Adipose tissue (tissue), 3 donors: ENCODE measurements around the gene GNG14. TPM values are rescaled to one million over a fixed set of nuclear protein-coding genes. Genes with fewer than 3 reads are reported as not detected.
"Not testable (repeated sequence)": the region's sequence is repeated elsewhere in the genome, so short reads cannot be mapped to it uniquely, and the experiment has no call there.

Experiments used
- H3K27ac ChIP-seq: one replicate; pipeline ENCODE4 v1.5.1; 2013; ENCODE audit warnings: low read depth, low read length
- WGBS, 3 donors: extraction: QIAGEN DNeasy Blood & Tissue Kit; methylation state at CpG; one replicate each; pipeline ENCODE4 v1.1.7; 2013; 5-methylcytosine and 5-hydroxymethylcytosine counted together
- polyA plus RNA-seq, 3 donors: library from polyadenylated mRNA; stranded (reverse); fragments of 200-250 nt; gene quantifications; one replicate each; pipeline ENCODE4 v1.2.3, GENCODE V29; 2013
- donor health status: healthy with polysubstance abuse.
- donor health status: Bipolar disorder and iron deficiency.
- donor health status: healthy.

GNG14 gene
- polyA plus RNA-seq, 3 donors = not detected

DNA sequence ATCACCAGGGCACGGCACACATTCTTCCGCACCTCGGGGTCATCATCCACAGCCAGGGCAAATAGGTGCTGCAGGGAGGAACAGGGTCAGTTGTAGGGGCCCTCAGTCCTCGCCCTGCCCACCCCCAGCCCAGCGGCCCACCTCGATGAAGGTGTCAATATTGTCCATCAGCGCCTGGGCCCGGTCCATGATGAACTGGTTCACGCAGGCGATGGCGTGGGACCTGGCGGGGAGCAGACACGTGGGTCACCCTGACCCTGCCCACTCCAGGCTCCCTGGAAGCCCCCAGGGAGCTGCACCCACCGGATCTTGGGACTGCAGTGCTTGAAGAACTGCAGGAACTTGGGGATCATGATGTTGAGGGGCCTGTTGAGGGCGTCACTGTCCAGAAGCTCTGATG lies 27.3 kb downstream of the GNG14 start:
- WGBS, 3 donors = 93 to 94% (median 93%) methylated on average over 15 of the region's 15 CpGs
- no peak overlapping the region for H3K27ac ChIP-seq

DNA sequence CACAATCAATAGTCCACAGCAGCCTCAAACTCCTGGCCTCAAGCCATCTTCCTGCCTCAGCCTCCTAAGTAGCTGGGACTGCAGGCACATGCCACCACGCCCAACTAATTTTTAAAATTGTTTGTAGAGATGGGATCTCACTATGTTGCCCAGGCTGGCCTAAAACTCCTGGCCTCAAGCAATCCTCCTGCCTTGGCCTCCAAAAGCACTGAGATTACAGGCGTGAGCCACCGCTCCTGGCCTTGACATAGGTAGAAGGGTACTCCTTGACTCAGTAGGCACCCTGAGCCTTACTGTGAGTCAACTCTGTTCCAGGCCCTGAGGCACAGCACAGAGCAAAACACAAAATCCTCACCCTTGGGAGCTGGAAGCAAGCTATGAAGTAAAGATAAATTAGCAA lies 28.1 kb downstream of the GNG14 start:
- 88 to 95% (median 94%) methylated on average over 3 of the region's 3 CpGs for WGBS, 3 donors
- H3K27ac ChIP-seq = no peak overlapping the region

DNA sequence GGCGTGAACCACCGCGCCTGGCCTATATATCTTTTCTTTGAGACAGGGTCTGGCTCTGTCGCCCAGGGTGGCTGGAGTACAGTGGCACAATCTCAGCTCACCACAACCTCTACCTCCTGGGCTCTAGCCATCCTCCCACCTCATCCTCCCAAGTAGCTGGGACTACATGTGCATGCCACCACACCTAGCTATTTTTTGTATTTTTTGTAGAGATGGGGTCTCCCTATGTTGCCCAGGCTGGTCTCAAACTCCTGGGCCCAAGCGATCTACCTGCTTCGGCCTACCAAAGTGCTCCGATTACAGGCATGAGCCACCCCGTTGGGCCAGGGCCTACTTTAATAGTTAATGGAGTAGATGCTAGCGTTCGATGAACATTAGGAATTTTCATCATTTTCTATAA lies 32.5 kb downstream of the GNG14 start:
- 76 to 87% (median 80%) methylated on average over 10 of the region's 10 CpGs for WGBS, 3 donors
- H3K27ac ChIP-seq = no peak overlapping the region

DNA sequence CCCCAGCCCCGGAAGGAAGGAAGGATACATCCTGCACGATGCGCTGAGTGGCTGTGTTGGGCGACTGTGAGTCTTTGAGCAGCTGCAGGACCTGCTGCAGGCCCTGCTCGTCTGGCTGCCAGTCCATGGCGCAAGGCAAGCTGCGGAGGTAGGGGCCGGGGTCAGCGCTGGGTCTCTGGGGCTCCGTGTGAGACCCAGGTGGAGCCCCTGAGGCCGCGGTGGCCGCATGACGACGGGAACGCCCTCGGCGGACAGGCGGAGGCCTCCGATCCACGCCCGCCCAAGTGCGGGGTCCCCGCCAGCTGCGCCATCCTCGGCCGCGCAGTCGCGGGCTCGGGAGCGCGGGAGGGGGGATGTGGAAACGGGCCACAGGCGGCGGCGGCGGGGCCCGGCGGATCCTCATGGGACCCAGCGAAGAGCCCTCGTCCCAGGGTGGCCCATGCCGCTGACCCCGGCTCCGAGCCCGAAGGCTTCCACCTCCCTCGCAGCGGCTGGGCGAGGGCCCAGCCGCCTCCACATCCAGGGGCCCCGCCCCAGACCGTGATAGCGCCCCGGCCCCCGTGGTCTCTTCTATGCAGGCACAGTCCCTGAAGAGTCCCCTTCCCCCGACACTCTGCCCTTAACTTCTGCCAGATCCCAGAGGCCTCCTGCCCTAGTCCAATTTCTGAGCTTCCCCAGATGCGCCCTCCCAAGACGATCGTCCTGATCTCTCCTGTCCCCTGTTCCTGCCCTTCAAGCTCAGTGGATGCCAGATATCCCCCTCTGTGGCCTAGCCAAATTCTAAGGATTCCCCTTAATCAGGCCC lies 33.3 kb downstream of the GNG14 start:
- H3K27ac ChIP-seq = no peak overlapping the region
- 7 to 10% (median 8%) methylated on average over 51 to 59 of the region's 59 CpGs for WGBS, 3 donors

DNA sequence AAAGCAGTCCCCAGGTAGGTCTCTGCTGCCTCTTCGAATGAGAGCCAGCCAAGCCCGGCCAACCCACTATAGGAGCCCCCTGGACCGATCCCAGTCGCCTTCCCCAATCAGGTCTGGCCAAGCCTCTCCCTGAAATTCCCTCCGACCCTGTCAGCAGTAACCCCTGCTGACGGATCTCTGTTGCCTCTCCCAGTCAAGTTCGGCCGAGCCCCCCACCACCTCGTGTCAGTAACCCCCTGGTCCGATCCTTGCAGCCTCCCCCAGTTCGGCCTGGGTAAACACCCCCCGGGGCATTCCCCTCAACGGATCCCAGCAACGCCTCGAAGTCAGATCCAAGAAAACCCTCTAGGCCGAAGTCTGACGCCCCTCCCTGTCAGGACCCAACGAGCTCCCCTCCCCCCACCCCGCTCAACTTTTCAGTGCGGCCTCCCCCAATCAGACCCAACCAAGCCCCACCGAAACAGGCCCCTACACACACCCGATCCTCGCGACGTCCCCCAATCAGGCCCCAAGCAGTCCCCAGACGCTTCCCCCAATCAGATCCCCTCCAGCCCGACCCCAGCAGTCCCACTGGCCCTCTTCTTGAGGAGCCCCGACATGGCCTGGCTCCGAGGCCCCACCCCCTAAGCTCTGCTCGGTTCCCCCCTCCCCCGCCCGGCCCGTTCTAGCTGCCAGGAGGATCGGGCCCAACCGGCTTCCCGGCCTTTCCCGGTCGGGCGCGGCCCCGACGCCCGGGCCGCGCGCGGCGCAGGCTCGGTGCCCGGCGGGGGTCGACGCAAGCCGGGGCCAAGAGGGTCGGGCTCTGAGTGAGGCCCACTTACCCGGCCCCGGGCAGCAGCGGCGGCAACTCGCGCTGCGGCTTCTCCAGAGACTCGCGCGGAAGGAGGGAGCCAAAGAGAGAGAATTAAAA lies 34.1 kb downstream of the GNG14 start:
- 0 to 1% (median 1%) methylated on average over 56 to 65 of the region's 65 CpGs for WGBS, 3 donors
- H3K27ac ChIP-seq = no peak overlapping the region

DNA sequence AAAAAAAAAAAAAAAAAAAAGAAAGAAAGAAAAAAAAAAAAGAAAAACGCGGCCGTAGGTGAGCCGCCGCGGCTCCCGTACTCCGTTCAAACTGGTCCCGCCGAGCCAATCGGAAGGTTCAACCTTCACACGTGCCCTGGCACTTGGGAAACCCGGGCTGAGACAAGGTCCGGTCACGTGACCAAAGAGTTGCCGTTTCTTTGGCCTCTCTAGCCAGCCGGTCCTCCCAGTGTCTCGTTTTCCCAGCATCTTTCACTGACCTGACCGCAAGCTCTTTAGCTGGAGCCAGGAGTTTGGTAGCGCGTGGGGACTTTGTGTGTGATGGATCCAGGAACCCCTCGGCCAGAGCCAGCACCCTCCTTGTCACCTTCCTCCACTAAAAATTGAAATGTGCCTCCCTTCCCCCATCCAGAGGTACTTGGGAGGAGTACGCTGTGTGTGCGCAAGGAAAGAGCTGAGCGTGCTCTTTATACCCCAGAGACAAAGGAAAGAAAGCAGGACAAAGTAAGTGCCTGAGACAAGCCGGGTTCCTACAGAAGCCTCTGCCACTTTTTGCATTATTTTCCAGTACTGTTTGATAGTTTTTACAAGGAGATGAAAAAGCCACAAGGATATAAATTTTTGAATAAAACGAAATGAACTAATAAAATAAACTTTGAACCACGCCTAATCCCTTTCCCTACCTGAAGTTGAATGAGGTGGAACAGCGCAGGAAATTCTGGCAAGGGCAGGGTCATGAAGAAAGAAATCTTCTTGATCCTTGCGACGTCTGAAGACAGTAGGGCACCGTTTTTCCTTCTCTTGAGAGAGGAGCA lies 35.0 kb downstream of the GNG14 start:
- peak overlapping the region; percentile 34 for H3K27ac ChIP-seq

DNA sequence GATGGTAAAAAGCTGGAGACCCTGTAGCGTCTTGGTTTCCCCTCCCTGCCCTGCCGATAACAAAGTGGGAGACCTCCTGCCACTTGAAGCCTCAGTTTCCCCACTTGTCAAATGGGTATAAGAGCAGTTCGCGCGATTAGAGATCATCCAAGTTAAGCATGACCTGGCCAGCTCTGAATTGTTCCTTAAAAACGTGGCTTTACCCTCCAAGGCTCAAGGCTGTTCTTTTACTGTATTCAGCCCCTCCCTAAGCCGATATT lies 35.5 kb downstream of the GNG14 start:
- H3K27ac ChIP-seq = peak overlapping the region; percentile 34
- WGBS, 3 donors = 0 to 2% (median 0%) methylated on average over 7 of the region's 7 CpGs

More for the DNA sequence above, 35.0 kb downstream of the GNG14 start:
- WGBS, 3 donors = 1% methylated on average over 28 to 32 of the region's 32 CpGs

DNA sequence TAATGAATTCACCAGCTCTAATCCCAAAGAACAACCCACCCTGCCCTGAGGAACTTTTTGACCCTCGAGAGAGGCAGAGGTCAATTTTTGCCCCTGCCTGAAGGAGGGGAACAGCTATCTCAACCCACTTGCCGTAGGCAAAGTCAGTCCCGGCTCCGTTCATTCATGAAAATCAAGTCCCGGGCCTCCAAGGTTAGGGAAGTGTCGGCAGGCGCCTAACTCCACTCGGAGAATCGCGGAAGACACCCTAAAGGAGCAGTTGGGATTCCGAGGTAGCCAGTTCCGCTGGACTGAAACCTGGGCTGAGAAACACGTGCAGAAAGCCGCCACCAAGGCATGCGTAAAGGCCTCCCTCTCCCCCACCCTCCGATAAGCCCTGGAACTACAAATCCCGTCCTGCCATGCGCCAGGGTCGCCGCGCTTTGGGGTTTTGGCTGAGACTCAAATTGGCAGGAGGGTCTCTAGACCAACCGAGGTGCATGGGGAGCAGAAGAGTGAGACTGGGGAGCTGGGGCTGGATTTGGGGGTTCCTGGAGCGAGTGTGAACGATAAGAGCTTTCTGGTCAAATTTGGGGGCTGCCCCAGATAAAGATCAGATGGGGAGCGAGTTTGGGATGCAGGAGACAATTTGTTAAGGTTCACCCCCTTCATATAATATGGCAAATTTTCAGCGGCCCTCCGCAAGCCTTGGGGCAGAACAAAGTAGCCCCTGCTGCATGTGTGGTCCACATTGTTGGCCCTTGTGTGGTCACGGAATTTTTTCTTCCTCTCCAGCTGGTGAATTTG lies 36.0 kb downstream of the GNG14 start, which contains the start of gene TNPO2:
Gene TNPO2, minus strand, starts transcription at position 292 of the 786 bp plus-strand sequence. CDS start 2,955 bp downstream, outside the sequence.
- WGBS, 3 donors = 3 to 4% (median 4%) methylated on average over 28 of the region's 28 CpGs
- H3K27ac ChIP-seq = peak within 1 kb of the TSS; percentile 34

DNA sequence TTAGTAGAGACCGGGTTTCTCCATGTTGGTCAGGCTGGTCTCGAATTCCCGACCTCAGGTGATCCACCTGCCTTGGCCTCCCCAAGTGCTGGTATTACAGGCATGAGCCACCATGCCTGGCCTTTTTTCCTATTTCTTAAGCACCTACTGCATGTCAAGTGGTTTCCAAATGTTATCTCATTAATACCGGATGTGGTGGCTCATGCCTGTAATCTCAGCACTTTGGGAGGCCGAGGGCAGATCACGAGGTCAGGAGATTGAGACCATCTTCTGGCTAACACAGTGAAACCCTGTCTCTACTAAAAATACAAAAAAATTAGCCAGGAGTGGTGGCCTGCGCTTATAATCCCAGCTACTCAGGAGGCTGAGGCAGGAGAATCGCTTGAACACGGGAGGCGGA lies 37.8 kb downstream of the GNG14 start:
- H3K27ac ChIP-seq = not testable (repeated sequence)
- 94 to 96% (median 95%) methylated on average over 10 of the region's 10 CpGs for WGBS, 3 donors

DNA sequence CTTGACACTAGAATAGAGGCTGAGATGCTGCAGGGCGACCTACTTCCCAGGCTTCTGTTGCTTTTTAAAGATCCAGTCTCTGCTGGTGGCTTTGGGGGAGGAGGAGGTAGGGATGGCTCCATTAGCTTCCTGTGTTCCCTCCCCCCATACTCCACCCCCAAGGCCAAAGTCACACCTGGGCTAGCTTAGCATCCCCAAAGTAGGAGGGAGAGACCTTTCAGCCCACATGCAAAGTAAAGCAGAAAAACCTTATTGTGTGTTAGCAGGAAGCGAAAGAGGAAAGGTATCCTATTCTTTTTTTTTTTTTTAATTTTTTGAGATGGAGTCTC lies 39.2 kb downstream of the GNG14 start:
- 91 to 100% (median 95%) methylated on average over 2 of the region's 2 CpGs for WGBS, 3 donors
- no peak overlapping the region for H3K27ac ChIP-seq

DNA sequence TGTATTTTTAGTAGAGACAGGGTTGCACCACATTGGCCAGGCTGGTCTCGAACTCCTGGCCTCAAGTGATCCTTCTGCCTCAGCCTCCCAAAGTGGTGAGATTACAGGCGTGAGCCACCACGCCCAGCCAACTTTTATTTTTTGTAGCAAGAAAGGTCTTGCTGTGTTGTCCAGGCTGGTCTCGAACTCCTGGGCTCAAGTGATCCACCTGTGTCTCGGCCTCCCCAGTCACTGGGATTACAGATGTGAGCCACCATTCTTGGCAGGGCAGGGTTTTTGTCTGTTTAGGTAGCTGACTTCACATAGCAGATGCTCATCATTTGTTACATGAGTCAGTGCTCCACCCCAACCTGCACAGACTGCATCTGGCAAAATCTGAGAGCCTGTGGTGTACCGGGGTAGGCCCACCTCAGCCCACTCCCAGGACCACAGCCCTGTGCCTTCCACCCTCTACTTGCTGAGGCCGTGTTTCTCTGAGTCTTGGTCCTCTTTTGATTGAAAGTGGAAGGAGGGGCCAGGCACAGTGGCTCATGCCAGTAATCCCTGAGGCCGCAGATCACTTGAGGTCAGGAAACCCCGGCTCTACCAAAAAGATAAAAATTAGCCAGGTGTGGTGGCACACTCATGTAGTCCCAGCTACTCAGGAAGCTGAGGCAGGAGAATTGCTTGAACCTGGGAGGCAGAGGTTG lies 40.1 kb downstream of the GNG14 start:
- 90 to 97% (median 96%) methylated on average over 9 of the region's 9 CpGs for WGBS, 3 donors
- no peak overlapping the region for H3K27ac ChIP-seq

DNA sequence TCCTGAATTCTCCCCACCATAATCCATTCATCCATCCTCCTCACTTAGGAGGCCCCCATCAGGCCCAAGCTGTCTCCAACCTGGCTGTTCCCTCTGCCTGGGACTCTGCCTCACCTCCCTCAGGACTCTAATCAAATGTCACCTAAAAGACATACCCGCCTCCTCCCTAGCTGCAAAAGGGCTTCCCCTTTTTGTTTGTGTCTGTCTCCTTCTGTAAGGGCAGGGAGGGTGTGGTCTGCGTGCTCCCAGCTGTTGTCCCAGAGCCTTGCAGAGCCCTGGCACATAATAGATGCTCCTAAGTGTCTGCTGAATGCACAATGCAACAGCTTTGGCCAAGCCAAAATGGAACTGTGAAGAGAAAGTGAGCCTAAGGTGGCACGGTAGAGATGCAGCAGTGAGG lies 42.3 kb downstream of the GNG14 start:
- WGBS, 3 donors = 73 to 88% (median 83%) methylated on average over 3 of the region's 3 CpGs
- peak overlapping the region; percentile 26 for H3K27ac ChIP-seq

DNA sequence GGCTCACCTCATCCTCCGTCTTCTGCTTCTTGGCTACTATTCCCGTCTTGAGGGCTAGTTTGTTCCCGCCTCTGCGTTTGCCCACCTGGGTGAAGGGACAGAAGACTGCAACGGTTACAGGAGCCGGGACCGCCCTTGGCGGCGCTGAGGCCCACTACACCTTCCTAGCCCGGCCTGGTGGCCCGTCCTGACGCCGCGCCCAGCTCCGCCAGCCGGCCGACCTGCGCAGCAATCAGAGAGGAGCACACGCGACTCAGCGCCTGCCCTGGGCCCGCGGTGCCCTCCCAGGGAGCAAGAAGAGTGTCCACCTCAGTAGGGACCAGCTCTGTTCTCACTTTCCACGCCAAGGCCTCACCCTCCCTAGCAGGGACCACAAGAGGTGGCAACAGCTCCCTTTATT lies 43.5 kb downstream of the GNG14 start:
- no peak overlapping the region for H3K27ac ChIP-seq
- 90 to 93% (median 90%) methylated on average over 24 of the region's 24 CpGs for WGBS, 3 donors

DNA sequence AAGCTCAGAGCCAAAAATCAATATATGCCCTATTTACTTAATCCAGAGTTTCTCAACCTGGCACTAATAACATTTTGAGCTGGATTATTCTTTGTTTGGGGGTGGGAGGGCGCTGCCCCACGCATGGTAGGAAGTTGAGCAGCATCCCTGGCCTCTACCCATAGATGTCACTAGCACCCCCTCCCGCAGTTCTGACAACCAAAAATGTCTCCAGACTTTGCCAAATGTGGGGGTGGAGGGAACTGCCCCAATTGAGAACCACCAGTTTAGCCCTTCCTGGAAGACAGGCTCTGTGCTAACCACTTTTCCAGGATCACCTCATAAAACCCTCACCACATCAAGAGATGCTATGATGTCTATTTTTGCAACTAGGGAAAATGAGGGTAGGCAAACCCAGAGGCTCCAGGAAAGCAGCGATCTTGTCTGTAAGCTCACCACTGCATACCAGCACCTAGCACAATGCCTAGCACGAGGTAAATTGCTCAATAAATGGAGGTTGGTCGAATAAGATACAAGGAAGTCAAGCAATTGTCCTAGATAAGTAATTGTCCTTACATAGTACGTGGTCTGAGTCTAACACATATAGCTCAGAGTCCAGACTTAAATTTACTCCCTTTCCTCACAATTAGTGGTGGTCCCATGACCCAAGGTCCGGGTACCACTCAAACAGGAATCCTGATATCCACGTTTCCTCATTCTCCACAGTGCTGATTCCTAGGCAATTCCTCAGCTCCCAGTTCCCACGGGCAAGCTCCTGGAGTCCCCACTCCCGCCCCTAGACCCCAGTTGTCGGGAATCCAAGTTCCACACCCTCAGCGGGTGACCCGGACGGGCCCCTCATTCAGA lies 45.8 kb downstream of the GNG14 start:
- 0 to 2% (median 1%) methylated on average over 15 of the region's 15 CpGs for WGBS, 3 donors
- H3K27ac ChIP-seq = peak overlapping the region; percentile 7

DNA sequence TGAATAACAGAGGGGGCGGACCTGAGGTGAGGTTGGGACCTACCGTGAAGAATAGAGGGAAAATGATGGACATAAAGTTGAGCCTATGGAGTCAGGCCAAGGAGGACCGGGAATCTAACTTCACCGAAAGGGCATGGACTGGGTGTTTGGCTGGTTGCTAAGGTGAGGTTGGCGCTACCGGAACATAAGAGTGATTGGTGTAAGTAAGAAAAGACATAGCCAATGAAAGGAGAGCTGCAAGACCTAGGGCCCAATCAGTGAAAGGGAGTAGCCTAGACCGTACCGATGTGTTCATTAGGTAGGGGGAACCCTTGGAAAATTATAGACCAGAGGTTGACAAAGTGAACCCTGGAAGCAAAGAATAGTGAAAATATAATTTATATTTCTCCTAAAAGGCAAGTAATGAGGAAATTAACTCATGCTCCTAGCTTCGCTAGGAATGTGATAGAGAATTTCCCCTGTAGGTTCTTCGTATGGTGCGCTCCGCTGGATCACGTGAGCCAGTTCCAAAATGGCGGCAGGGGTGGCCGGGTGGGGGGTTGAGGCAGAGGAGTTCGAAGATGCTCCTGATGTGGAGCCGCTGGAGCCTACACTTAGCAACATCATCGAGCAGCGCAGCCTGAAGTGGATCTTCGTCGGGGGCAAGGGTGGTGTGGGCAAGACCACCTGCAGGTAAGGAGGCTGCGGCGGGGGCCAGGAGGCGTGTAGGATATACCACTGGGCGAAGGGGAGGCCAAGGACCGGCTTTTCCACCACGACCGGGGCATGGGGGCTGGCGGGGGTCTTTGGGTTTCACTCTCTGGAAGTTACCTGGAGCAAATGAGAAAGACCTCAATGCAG lies 49.4 kb downstream of the GNG14 start, which contains the start of gene GET3:
Gene GET3, plus strand, starts transcription at position 503 of the 840 bp plus-strand sequence. Its CDS starts 9 bp downstream, at position 512.
- WGBS, 3 donors = 0 to 1% (median 1%) methylated on average over 29 of the region's 29 CpGs
- H3K27ac ChIP-seq = no peak within 1 kb of the TSS

DNA sequence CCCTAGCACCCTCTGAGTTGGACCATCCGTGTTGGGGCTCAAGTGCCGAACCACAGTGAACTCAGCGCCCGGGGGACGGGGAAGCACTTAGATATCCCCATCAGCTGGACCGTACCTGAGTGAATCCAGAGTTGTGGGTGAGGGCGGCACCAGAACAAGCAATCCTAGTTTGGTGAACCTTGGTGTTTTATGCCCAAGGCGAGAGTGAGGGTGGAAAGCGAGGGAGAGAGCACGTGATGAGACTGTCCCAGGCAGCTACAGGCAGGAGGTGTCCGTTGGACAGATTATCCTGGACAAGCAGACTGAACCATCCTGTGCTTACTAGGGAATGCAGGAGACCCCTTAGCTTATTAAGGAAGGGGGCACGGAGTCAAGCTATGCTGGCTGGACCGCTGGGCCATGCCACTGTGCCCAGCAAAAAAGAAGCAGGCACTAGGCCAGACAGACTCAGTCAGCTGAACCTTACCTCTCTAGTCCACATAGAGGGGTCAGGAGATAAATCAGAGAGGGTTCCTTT lies 50.1 kb downstream of the GNG14 start:
- 9 to 16% (median 13%) methylated on average over 13 of the region's 13 CpGs for WGBS, 3 donors
- no peak overlapping the region for H3K27ac ChIP-seq
